ENCODE measurements around the gene ROBO1. TPM values are rescaled to one million over a fixed set of nuclear protein-coding genes. Genes with fewer than 3 reads are reported as not detected.

Gene ROBO1
- total RNA-seq, 1 donor from 2014 or later: 78.0 TPM

- no peak for DNase-seq (ENCODE audit: low spot score, unreplicated experiment)
- peaks cover 5% of the 10 kb centered on the region for H3K4me1 Mint-ChIP-seq (ENCODE audit: low read depth)
- no peaks in the 10 kb centered on the region for H3K27me3 Mint-ChIP-seq
- peaks cover 3% of the 10 kb centered on the region for H3K9me3 Mint-ChIP-seq (ENCODE audit: low read depth)
- no peak overlapping the region for H3K4me3 Mint-ChIP-seq (ENCODE audit: low read depth)
- no peak for TF ChIP-seq CTCF (IDR thresholded peaks at IDR 0.05; ENCODE audit: unreplicated experiment)
- H3K27ac Mint-ChIP-seq: no peak overlapping the region
- H3K36me3 Mint-ChIP-seq (ENCODE audit: insufficient read depth): no peaks in the 10 kb centered on the region
Observed at GRCh38 chr3:79351699-79352098, 416.1 kb downstream of the ROBO1 start.

- Mint-ChIP-seq H3K36me3 (ENCODE audit: insufficient read depth) (no peaks in the 10 kb centered on the region), H3K27ac (no peak overlapping the region), H3K4me3 (ENCODE audit: low read depth) (no peak overlapping the region), H3K4me1 (ENCODE audit: low read depth) (peaks cover 13% of the 10 kb centered on the region), H3K27me3 (no peaks in the 10 kb centered on the region), H3K9me3 (ENCODE audit: low read depth) (no peaks in the 10 kb centered on the region)
- DNase-seq (ENCODE audit: low spot score, unreplicated experiment): no peak
- TF ChIP-seq CTCF (IDR thresholded peaks at IDR 0.05; ENCODE audit: unreplicated experiment): no peak
Observed at GRCh38 chr3:79344876-79345871, 422.6 kb downstream of the ROBO1 start.

GRCh38 chr3:79341961-79342360 lies 425.8 kb downstream of the ROBO1 start:
- no peak for DNase-seq (ENCODE audit: low spot score, unreplicated experiment)
- no peak overlapping the region for H3K4me3 Mint-ChIP-seq (ENCODE audit: low read depth)
- H3K36me3 Mint-ChIP-seq (ENCODE audit: insufficient read depth): no peaks in the 10 kb centered on the region
- H3K27me3 Mint-ChIP-seq: no peaks in the 10 kb centered on the region
- TF ChIP-seq CTCF (IDR thresholded peaks at IDR 0.05; ENCODE audit: unreplicated experiment): no peak
- peaks cover 13% of the 10 kb centered on the region for H3K4me1 Mint-ChIP-seq (ENCODE audit: low read depth)
- H3K9me3 Mint-ChIP-seq (ENCODE audit: low read depth): peaks cover 2% of the 10 kb centered on the region
- H3K27ac Mint-ChIP-seq: no peak overlapping the region

- Mint-ChIP-seq H3K27ac (no peak overlapping the region), H3K4me3 (ENCODE audit: low read depth) (no peak overlapping the region), H3K4me1 (ENCODE audit: low read depth) (peaks cover 6% of the 10 kb centered on the region), H3K36me3 (ENCODE audit: insufficient read depth) (no peaks in the 10 kb centered on the region), H3K9me3 (ENCODE audit: low read depth) (peaks cover 10% of the 10 kb centered on the region), H3K27me3 (no peaks in the 10 kb centered on the region)
- DNase-seq (ENCODE audit: low spot score, unreplicated experiment): no peak
- no peak for TF ChIP-seq CTCF (IDR thresholded peaks at IDR 0.05; ENCODE audit: unreplicated experiment)
Observed at GRCh38 chr3:79339846-79340245, 428.0 kb downstream of the ROBO1 start.

GRCh38 chr3:79337798-79338197 lies 430.0 kb downstream of the ROBO1 start:
- Mint-ChIP-seq H3K27ac (no peak overlapping the region), H3K9me3 (ENCODE audit: low read depth) (peaks cover 10% of the 10 kb centered on the region), H3K36me3 (ENCODE audit: insufficient read depth) (no peaks in the 10 kb centered on the region), H3K27me3 (no peaks in the 10 kb centered on the region), H3K4me1 (ENCODE audit: low read depth) (peaks cover 2% of the 10 kb centered on the region), H3K4me3 (ENCODE audit: low read depth) (no peak overlapping the region)
- no peak for TF ChIP-seq CTCF (IDR thresholded peaks at IDR 0.05; ENCODE audit: unreplicated experiment)
- DNase-seq (ENCODE audit: low spot score, unreplicated experiment): no peak
